Liver (tissue), 3 donors: Measurements from ENCODE around the gene CEACAM8.

Source experiments
- EGR1 ChIP-seq, 2 donors: IDR thresholded peaks; 2 replicates each; pipeline ENCODE4 v1.6.1; 2016 to 2018; ENCODE audit warnings: antibody characterized with exemption in 2 of 2, low read depth in 2 of 2
- GABPA ChIP-seq, 2 donors: IDR thresholded peaks in 1 of 2; conservative IDR thresholded peaks in 1 of 2; 2 replicates each; pipeline ENCODE4 v1.6.1; 2016; ENCODE audit warnings: antibody characterized with exemption in 2 of 2, mild to moderate bottlenecking in 1 of 2, moderate library complexity in 1 of 2
- JUND ChIP-seq, 2 donors: IDR thresholded peaks; 2 replicates each; pipeline ENCODE4 v1.6.1; 2016; ENCODE audit warnings: antibody characterized with exemption in 2 of 2
- MAX ChIP-seq: IDR thresholded peaks from 2 replicates; pipeline ENCODE4 v1.6.1; 2016; ENCODE audit warnings: antibody characterized with exemption
- TF ChIP-seq, protein P1 (sequence below): fragments of 150-350 bp; IDR thresholded peaks from 2 replicates; pipeline ENCODE4 v1.5.1; 2017; ENCODE audit warnings: improper control_type of control experiment, low read depth, low read length; ENCODE audit not compliant: missing input control
- TF ChIP-seq, protein P2 (sequence below): IDR thresholded peaks from 2 replicates; pipeline ENCODE4 v1.6.1; 2016; ENCODE audit warnings: antibody characterized with exemption
- TF ChIP-seq, protein P3 (sequence below): IDR thresholded peaks from 2 replicates; pipeline ENCODE4 v1.6.1; 2016; ENCODE audit warnings: antibody characterized with exemption, mild to moderate bottlenecking
- TF ChIP-seq, protein P4 (sequence below): IDR thresholded peaks from 2 replicates; pipeline ENCODE4 v1.6.1; 2016; ENCODE audit warnings: antibody characterized with exemption
- donor health status: healthy.
- donor health status: healthy.

- TF ChIP-seq, protein P1, sequence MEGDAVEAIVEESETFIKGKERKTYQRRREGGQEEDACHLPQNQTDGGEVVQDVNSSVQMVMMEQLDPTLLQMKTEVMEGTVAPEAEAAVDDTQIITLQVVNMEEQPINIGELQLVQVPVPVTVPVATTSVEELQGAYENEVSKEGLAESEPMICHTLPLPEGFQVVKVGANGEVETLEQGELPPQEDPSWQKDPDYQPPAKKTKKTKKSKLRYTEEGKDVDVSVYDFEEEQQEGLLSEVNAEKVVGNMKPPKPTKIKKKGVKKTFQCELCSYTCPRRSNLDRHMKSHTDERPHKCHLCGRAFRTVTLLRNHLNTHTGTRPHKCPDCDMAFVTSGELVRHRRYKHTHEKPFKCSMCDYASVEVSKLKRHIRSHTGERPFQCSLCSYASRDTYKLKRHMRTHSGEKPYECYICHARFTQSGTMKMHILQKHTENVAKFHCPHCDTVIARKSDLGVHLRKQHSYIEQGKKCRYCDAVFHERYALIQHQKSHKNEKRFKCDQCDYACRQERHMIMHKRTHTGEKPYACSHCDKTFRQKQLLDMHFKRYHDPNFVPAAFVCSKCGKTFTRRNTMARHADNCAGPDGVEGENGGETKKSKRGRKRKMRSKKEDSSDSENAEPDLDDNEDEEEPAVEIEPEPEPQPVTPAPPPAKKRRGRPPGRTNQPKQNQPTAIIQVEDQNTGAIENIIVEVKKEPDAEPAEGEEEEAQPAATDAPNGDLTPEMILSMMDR: peak; percentile 49
- TF ChIP-seq, protein P2, sequence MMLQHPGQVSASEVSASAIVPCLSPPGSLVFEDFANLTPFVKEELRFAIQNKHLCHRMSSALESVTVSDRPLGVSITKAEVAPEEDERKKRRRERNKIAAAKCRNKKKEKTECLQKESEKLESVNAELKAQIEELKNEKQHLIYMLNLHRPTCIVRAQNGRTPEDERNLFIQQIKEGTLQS: no peak
- TF ChIP-seq GABPA (IDR thresholded peaks at IDR 0.05 in 1 of 2, conservative IDR thresholded peaks at IDR 0.05 in 1 of 2) (no peak), EGR1 (IDR thresholded peaks at IDR 0.05; ENCODE audit: low read depth in 2 of 2) (no peak), MAX (no peak), JUND (IDR thresholded peaks at IDR 0.05) (no peak)
- TF ChIP-seq, protein P3, sequence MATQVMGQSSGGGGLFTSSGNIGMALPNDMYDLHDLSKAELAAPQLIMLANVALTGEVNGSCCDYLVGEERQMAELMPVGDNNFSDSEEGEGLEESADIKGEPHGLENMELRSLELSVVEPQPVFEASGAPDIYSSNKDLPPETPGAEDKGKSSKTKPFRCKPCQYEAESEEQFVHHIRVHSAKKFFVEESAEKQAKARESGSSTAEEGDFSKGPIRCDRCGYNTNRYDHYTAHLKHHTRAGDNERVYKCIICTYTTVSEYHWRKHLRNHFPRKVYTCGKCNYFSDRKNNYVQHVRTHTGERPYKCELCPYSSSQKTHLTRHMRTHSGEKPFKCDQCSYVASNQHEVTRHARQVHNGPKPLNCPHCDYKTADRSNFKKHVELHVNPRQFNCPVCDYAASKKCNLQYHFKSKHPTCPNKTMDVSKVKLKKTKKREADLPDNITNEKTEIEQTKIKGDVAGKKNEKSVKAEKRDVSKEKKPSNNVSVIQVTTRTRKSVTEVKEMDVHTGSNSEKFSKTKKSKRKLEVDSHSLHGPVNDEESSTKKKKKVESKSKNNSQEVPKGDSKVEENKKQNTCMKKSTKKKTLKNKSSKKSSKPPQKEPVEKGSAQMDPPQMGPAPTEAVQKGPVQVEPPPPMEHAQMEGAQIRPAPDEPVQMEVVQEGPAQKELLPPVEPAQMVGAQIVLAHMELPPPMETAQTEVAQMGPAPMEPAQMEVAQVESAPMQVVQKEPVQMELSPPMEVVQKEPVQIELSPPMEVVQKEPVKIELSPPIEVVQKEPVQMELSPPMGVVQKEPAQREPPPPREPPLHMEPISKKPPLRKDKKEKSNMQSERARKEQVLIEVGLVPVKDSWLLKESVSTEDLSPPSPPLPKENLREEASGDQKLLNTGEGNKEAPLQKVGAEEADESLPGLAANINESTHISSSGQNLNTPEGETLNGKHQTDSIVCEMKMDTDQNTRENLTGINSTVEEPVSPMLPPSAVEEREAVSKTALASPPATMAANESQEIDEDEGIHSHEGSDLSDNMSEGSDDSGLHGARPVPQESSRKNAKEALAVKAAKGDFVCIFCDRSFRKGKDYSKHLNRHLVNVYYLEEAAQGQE: no peak
- TF ChIP-seq, protein P4, sequence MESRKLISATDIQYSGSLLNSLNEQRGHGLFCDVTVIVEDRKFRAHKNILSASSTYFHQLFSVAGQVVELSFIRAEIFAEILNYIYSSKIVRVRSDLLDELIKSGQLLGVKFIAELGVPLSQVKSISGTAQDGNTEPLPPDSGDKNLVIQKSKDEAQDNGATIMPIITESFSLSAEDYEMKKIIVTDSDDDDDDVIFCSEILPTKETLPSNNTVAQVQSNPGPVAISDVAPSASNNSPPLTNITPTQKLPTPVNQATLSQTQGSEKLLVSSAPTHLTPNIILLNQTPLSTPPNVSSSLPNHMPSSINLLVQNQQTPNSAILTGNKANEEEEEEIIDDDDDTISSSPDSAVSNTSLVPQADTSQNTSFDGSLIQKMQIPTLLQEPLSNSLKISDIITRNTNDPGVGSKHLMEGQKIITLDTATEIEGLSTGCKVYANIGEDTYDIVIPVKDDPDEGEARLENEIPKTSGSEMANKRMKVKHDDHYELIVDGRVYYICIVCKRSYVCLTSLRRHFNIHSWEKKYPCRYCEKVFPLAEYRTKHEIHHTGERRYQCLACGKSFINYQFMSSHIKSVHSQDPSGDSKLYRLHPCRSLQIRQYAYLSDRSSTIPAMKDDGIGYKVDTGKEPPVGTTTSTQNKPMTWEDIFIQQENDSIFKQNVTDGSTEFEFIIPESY: no peak
Measured at GRCh38 chr19:42634409-42635232, 39.9 kb upstream of the CEACAM8 start.
